HEK293T (cell line): ENCODE data around the gene ANKH.

Experiments
- BHLHE40 ChIP-seq: fragments of 450-650 bp; IDR thresholded peaks from 2 replicates; pipeline ENCODE4 v1.6.1; 2016; ENCODE audit warnings: mild to moderate bottlenecking, moderate library complexity, borderline replicate concordance
- ELF4 ChIP-seq: fragments of 450-650 bp; IDR thresholded peaks from 2 replicates; pipeline ENCODE4 v1.6.1; 2017; ENCODE audit warnings: antibody characterized with exemption
- FOXK2 ChIP-seq: fragments of 450-650 bp; IDR thresholded peaks from 2 replicates; pipeline ENCODE4 v1.6.1; 2016; ENCODE audit warnings: mild to moderate bottlenecking
- FOXM1 ChIP-seq: fragments of 450-650 bp; IDR thresholded peaks from 2 replicates; pipeline ENCODE4 v1.6.1; 2017; ENCODE audit warnings: mild to moderate bottlenecking, borderline replicate concordance
- L3MBTL2 ChIP-seq: fragments of 450-650 bp; conservative IDR thresholded peaks from 2 replicates; pipeline ENCODE4 v1.6.1; 2016; ENCODE audit warnings: mild to moderate bottlenecking
- PKNOX1 ChIP-seq: fragments of 450-650 bp; IDR thresholded peaks from 2 replicates; pipeline ENCODE4 v1.6.1; 2016
- SUZ12 ChIP-seq: fragments of 450-650 bp; IDR thresholded peaks from 2 replicates; pipeline ENCODE4 v1.6.1; 2016; ENCODE audit warnings: mild to moderate bottlenecking
- TARDBP ChIP-seq: fragments of 450-650 bp; IDR thresholded peaks from 2 replicates; pipeline ENCODE4 v1.6.1; 2016
- ZNF384 ChIP-seq: fragments of 450-650 bp; IDR thresholded peaks from 2 replicates; pipeline ENCODE4 v1.6.1; 2016

- no peak for TF ChIP-seq ZNF384
- no peak for TF ChIP-seq SUZ12
- TF ChIP-seq ELF4 = no peak
- no peak for TF ChIP-seq TARDBP
- no peak for TF ChIP-seq FOXM1
- no peak for TF ChIP-seq PKNOX1
- no peak for TF ChIP-seq BHLHE40
- no peak for TF ChIP-seq L3MBTL2
- no peak for TF ChIP-seq FOXK2
Observed at GRCh38 chr5:14702238-14702839, 169.2 kb downstream of the ANKH start.
